Transverse colon (tissue), 4 donors: Measurements from ENCODE around the gene GARIN6. TPM values are rescaled to one million over a fixed set of nuclear protein-coding genes. Genes with fewer than 3 reads are reported as not detected.

Experiments
- DNase-seq: peaks from one replicate; pipeline ENCODE4 v3.0.0-alpha.2; 2019
- H3K27ac ChIP-seq, 4 donors: fragments of 200-600 bp; sonication (generic); 2 replicates each; pipeline ENCODE4 v1.5.1; 2016 to 2018; ENCODE audit warnings: inconsistent platforms in 4 of 4
- H3K27me3 ChIP-seq: fragments of 200-600 bp; sonication (generic); 2 replicates; pipeline ENCODE4 v1.5.1; 2017; ENCODE audit warnings: inconsistent platforms
- H3K36me3 ChIP-seq, 4 donors: fragments of 200-600 bp; sonication (generic); 2 replicates each; pipeline ENCODE4 v1.5.1; 2017 to 2019; ENCODE audit warnings: inconsistent platforms in 4 of 4
- H3K4me1 ChIP-seq, 4 donors: fragments of 200-600 bp; sonication (generic); 2 replicates each; pipeline ENCODE4 v1.5.1; 2017 to 2020; ENCODE audit warnings: inconsistent platforms in 4 of 4
- H3K4me3 ChIP-seq, 4 donors: fragments of 200-600 bp; sonication (generic); 1 replicate in 1 of 4; 2 replicates in 3 of 4; pipeline versions ENCODE4 v1.5.1 to v1.6.1; 2017 to 2019; ENCODE audit warnings: inconsistent platforms in 4 of 4
- H3K9me3 ChIP-seq, 2 donors: fragments of 200-600 bp; sonication (generic); 2 replicates each; pipeline ENCODE4 v1.5.1; 2017 to 2019; ENCODE audit warnings: inconsistent platforms in 2 of 2
- CTCF ChIP-seq, 5 experiments: fragments of 200-600 bp in 3 of 5; fragments of 450-650 bp in 2 of 5; sonication (generic) in 3 of 5; IDR thresholded peaks; 1 replicate in 2 of 5; 2 replicates in 3 of 5; pipeline ENCODE4 v1.5.1; 2016 to 2017; ENCODE audit warnings: antibody characterized with exemption in 5 of 5, inconsistent platforms in 3 of 5, mild to moderate bottlenecking in 2 of 5, moderate library complexity in 1 of 5
- EP300 ChIP-seq: sonication (generic); formaldehyde crosslinking; IDR thresholded peaks from one replicate; pipeline ENCODE4 v1.6.1; 2017; ENCODE audit warnings: antibody characterized with exemption, low read depth
- POLR2A ChIP-seq: fragments of 450-650 bp; IDR thresholded peaks from one replicate; pipeline ENCODE4 v1.6.1; 2016; ENCODE audit warnings: antibody characterized with exemption, mild to moderate bottlenecking, moderate library complexity
- POLR2AphosphoS5 ChIP-seq, 3 donors: sonication (generic); formaldehyde crosslinking; IDR thresholded peaks; one replicate each; pipeline ENCODE4 v1.6.1; 2016; ENCODE audit warnings: antibody characterized with exemption in 3 of 3
- WGBS, 2 donors: methylation state at CpG; one replicate each; pipeline ENCODE4 v1.1.5; 2018; ENCODE audit warnings: low coverage in 1 of 2; 5-methylcytosine and 5-hydroxymethylcytosine counted together
- in situ Hi-C, 4 donors: fragments of 200-750 bp; cut with MboI; loops; one replicate each; pipeline versions ENCODE4 v1.15.0 to v1.15.1; 2017; ENCODE audit warnings: low sequenced_read_pairs in 3 of 4, low pct_ligation_motif_present in 1 of 4, low pct_unique_long_range_greater_than_20kb in 1 of 4
- intact Hi-C: fragments of 100-400 bp; cut with DNase I; formaldehyde crosslinking; loops from one replicate; pipeline ENCODE4 v1.15.1; 2023; ENCODE audit warnings: low total_unique reads
- total RNA-seq, 4 donors: library from RNA; depleted of rRNA; stranded (reverse); fragments of >200 nt; gene quantifications; one replicate each; pipeline ENCODE4 v1.1.0, GENCODE V29; 2016

Gene GARIN6
- not detected for total RNA-seq

- Histone ChIP-seq H3K27ac (no peak within 1 kb of the TSS), H3K9me3 (no peaks in the 10 kb centered on the region), H3K4me3 (no peak within 1 kb of the TSS), H3K4me1 (no peaks in the 10 kb centered on the region), H3K27me3 (no peaks in the 10 kb centered on the region), H3K36me3 (no peaks in the 10 kb centered on the region)
- DNase-seq, result no peak
- in situ Hi-C loops, result loop anchor here in 1 of 4 donors (25.0 kb wide), 1 partner anchor 90 kb away; no protein-coding TSS in a partner anchor
- 83 to 88% methylated on average over 4 of the region's 4 CpGs for WGBS, 2 donors
- intact Hi-C loops, result no loop called here
- TF ChIP-seq EP300 (no peak), CTCF (IDR thresholded peaks at IDR 0.05) (no peak), POLR2AphosphoS5 (IDR thresholded peaks at IDR 0.05) (no peak), POLR2A (no peak)
Observed at GRCh38 chr12:99647453-99647852, at the start of gene GARIN6. GARIN6 (plus strand) TSS chr12:99647753; CDS start chr12:99648175, 422 bp downstream.

- no peaks in the 10 kb centered on the region for H3K27me3 ChIP-seq
- H3K36me3 ChIP-seq, result no peaks in the 10 kb centered on the region
- H3K27ac ChIP-seq, result no peak overlapping the region
- TF ChIP-seq CTCF (IDR thresholded peaks at IDR 0.05), result no peak
- TF ChIP-seq EP300, result no peak
- no peak for TF ChIP-seq POLR2A
- TF ChIP-seq POLR2AphosphoS5 (IDR thresholded peaks at IDR 0.05), result no peak
- H3K9me3 ChIP-seq, result no peaks in the 10 kb centered on the region
- in situ Hi-C loops, result no loop called here
- DNase-seq, result no peak
- intact Hi-C loops, result no loop called here
- no peaks in the 10 kb centered on the region for H3K4me1 ChIP-seq
- H3K4me3 ChIP-seq, result no peak overlapping the region
- WGBS, 2 donors, result 98% methylated on average over 2 of the region's 2 CpGs; no CpG with 5 or more reads in 1 of the 2 donors
Observed at GRCh38 chr12:99598785-99599184, 48.8 kb upstream of the GARIN6 start.

- in situ Hi-C loops (no loop called here), intact Hi-C loops (no loop called here)
- no peak for DNase-seq
- no peaks in the 10 kb centered on the region for H3K36me3 ChIP-seq
- no peaks in the 10 kb centered on the region for H3K4me1 ChIP-seq
- TF ChIP-seq CTCF (IDR thresholded peaks at IDR 0.05) (no peak), POLR2A (no peak), EP300 (no peak), POLR2AphosphoS5 (IDR thresholded peaks at IDR 0.05) (no peak)
- no peaks in the 10 kb centered on the region for H3K9me3 ChIP-seq
- no peak overlapping the region for H3K27ac ChIP-seq
- H3K27me3 ChIP-seq, result no peaks in the 10 kb centered on the region
- WGBS, 2 donors, result 42 to 90% methylated on average over 2 to 5 of the region's 5 CpGs
- H3K4me3 ChIP-seq, result no peak overlapping the region
Observed at GRCh38 chr12:99600388-99600787, 47.2 kb upstream of the GARIN6 start.

- in situ Hi-C loops, result no loop called here
- Histone ChIP-seq H3K27ac (no peak overlapping the region), H3K9me3 (no peaks in the 10 kb centered on the region), H3K4me1 (no peaks in the 10 kb centered on the region), H3K27me3 (no peaks in the 10 kb centered on the region), H3K4me3 (no peak overlapping the region), H3K36me3 (no peaks in the 10 kb centered on the region)
- TF ChIP-seq CTCF (IDR thresholded peaks at IDR 0.05), result no peak
- TF ChIP-seq POLR2AphosphoS5 (IDR thresholded peaks at IDR 0.05), result no peak
- TF ChIP-seq EP300, result no peak
- no peak for TF ChIP-seq POLR2A
- WGBS, 2 donors, result 44 to 55% methylated on average over 7 of the region's 7 CpGs
- intact Hi-C loops, result no loop called here
- DNase-seq, result no peak
Observed at GRCh38 chr12:99609455-99610181, 37.9 kb upstream of the GARIN6 start.
